ENCODE measurements around the gene SLC19A3.

SLC19A3 gene

GRCh38 chr2:227720680-227721079 lies 2.9 kb upstream of the SLC19A3 start:
- TF ChIP-seq CTCF (IDR thresholded peaks at IDR 0.05; ENCODE audit: low read depth, low read length, missing control alignments): no peak
- H3K4me3 ChIP-seq (ENCODE audit: low read depth, low read length): no peak overlapping the region
- DNase-seq (ENCODE audit: low read depth): no peak

GRCh38 chr2:227719641-227720040 lies 1.8 kb upstream of the SLC19A3 start:
- no peak for DNase-seq (ENCODE audit: low read depth)
- no peak overlapping the region for H3K4me3 ChIP-seq (ENCODE audit: low read depth, low read length)
- no peak for TF ChIP-seq CTCF (IDR thresholded peaks at IDR 0.05; ENCODE audit: low read depth, low read length, missing control alignments)

GRCh38 chr2:227716501-227716900 lies 1.3 kb downstream of the SLC19A3 start:
- DNase-seq (ENCODE audit: low read depth): no peak
- TF ChIP-seq CTCF (IDR thresholded peaks at IDR 0.05; ENCODE audit: low read depth, low read length, missing control alignments): no peak
- H3K4me3 ChIP-seq (ENCODE audit: low read depth, low read length): no peak overlapping the region

- no peak for DNase-seq (ENCODE audit: low read depth)
- H3K4me3 ChIP-seq (ENCODE audit: low read depth, low read length): no peak overlapping the region
- TF ChIP-seq CTCF (IDR thresholded peaks at IDR 0.05; ENCODE audit: low read depth, low read length, missing control alignments): no peak
These were observed 4.5 kb downstream of the SLC19A3 start for GRCh38 chr2:227713291-227713690.

- no peak for TF ChIP-seq CTCF (IDR thresholded peaks at IDR 0.05; ENCODE audit: low read depth, low read length, missing control alignments)
- no peak for DNase-seq (ENCODE audit: low read depth)
- H3K4me3 ChIP-seq (ENCODE audit: low read depth, low read length): no peak overlapping the region
These were observed 6.8 kb downstream of the SLC19A3 start for GRCh38 chr2:227710986-227711385.

- TF ChIP-seq CTCF (IDR thresholded peaks at IDR 0.05; ENCODE audit: low read depth, low read length, missing control alignments): no peak
These were observed 10.4 kb downstream of the SLC19A3 start for GRCh38 chr2:227707390-227707789.

GRCh38 chr2:227706859-227707258 lies 11.0 kb downstream of the SLC19A3 start:
- no peak for DNase-seq (ENCODE audit: low read depth)
- H3K4me3 ChIP-seq (ENCODE audit: low read depth, low read length): no peak overlapping the region
- TF ChIP-seq CTCF (IDR thresholded peaks at IDR 0.05; ENCODE audit: low read depth, low read length, missing control alignments): no peak

More at GRCh38 chr2:227707390-227707789, 10.4 kb downstream of the SLC19A3 start:
- H3K4me3 ChIP-seq (ENCODE audit: low read depth, low read length): no peak overlapping the region
- DNase-seq (ENCODE audit: low read depth): no peak
